Measurements from ENCODE around the gene MYO1E.

DNA sequence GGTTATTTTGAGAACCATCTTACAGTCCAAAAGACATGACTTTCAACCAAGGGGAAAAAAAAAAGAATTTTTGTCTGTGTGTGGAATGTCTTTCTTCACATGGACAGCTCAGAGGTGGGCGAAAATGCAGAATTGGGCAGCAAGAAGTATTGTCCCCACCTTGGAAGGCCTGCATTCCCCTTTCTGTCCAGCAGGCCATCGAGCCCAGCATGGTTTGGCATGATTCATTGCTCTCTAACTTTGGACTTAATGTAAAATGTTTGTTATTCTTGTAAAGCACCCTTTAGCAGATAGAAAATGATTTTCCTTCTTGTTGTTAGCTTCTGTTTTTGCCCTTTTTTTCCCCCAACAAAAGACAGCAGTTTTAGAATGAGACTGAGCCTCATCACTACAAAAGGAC lies 12.4 kb downstream of the MYO1E start:
- TF ChIP-seq, protein P1, sequence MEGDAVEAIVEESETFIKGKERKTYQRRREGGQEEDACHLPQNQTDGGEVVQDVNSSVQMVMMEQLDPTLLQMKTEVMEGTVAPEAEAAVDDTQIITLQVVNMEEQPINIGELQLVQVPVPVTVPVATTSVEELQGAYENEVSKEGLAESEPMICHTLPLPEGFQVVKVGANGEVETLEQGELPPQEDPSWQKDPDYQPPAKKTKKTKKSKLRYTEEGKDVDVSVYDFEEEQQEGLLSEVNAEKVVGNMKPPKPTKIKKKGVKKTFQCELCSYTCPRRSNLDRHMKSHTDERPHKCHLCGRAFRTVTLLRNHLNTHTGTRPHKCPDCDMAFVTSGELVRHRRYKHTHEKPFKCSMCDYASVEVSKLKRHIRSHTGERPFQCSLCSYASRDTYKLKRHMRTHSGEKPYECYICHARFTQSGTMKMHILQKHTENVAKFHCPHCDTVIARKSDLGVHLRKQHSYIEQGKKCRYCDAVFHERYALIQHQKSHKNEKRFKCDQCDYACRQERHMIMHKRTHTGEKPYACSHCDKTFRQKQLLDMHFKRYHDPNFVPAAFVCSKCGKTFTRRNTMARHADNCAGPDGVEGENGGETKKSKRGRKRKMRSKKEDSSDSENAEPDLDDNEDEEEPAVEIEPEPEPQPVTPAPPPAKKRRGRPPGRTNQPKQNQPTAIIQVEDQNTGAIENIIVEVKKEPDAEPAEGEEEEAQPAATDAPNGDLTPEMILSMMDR (IDR thresholded peaks at IDR 0.05) = no peak
- TF ChIP-seq POLR2AphosphoS5 (IDR thresholded peaks at IDR 0.05) (no peak), POLR2A (IDR thresholded peaks at IDR 0.05) (no peak)

Data from sigmoid colon (tissue), 4 donors.